ENCODE data around the gene RUSF1. TPM values are rescaled to one million over a fixed set of nuclear protein-coding genes. Genes with fewer than 3 reads are reported as not detected.

RUSF1 gene
- total and polyA plus RNA-seq, 10 of the 15 experiments (the other 5 are each of a cell fraction or from before 2014, with no cell fraction given): 0.20 to 46.3 (median 29.7) TPM

DNA sequence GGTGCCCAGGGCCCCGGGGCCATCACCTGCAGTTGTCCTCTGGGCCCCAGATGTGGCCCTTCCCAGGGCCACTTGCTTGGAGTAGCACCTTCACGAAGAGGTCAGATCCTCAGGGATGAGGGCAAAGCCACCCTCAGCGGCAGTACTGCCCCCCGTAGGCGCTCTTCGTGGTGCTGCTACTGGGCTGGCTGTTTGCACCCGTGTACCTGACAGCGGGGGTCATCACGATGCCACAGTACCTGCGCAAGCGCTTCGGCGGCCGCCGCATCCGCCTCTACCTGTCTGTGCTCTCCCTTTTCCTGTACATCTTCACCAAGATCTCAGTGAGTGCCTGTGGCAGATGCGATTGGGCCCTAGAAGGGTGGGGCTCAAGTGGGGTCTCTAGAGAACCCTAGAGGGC is 22.6 kb downstream of the RUSF1 start:
- Histone ChIP-seq H3K9me3 (replicated peaks; ENCODE audit: control insufficient read depth, insufficient read depth, low read length) (no peaks in the 10 kb centered on the region), H3K79me2 (ENCODE audit: control insufficient read depth, insufficient read depth, low read length) (no peaks in the 10 kb centered on the region), H4K20me1 (ENCODE audit: control insufficient read depth, insufficient read depth) (no peaks in the 10 kb centered on the region), H3K36me3 (ENCODE audit: control insufficient read depth in 2 of 2, insufficient read depth in 2 of 2, low read length in 1 of 2) (no peaks in the 10 kb centered on the region; a peak in 3 of 4 replicates), H3K9ac (ENCODE audit: control insufficient read depth, insufficient read depth, low read length) (no peak overlapping the region), H3K27ac (ENCODE audit: control insufficient read depth, insufficient read depth) (no peak overlapping the region), H3K27me3 (replicated peaks in 1 of 2; ENCODE audit: control insufficient read depth in 2 of 2, insufficient read depth in 2 of 2, low read length in 1 of 2) (peaks cover 0 to 2% of the 10 kb centered on the region in 2 experiments; a peak in 3 of 4 replicates), H3K4me2 (ENCODE audit: control insufficient read depth, insufficient read depth) (no peak overlapping the region), H3K4me1 (ENCODE audit: control insufficient read depth, insufficient read depth, low read length) (0 out of 2 replicates have a peak, but pooled peaks cover 3% of the 10 kb centered on the region), H3K4me3 (no peak overlapping the region), H2AFZ (ENCODE audit: control insufficient read depth, low read depth, low read length) (no peak overlapping the region)
- RAD21 ChIA-PET (ENCODE audit: unreplicated experiment): no interaction called here
- intact Hi-C loops (cut with micrococcal nuclease; ENCODE audit: unreplicated experiment): no loop called here
- SMC1A ChIA-PET (ENCODE audit: uncharacterized antibody, unreplicated experiment): no interaction called here
- ATAC-seq (no peak), DNase-seq (ENCODE audit: low read depth, low spot score) (no peak), FAIRE-seq (no peak)
- in situ Hi-C loops (cut with MboI): no loop called here
- CTCF ChIA-PET: interaction anchor here (1.6 kb wide), 1 partner anchor 15 kb away, joined by 3 read pairs; no protein-coding TSS in a partner anchor
- POLR2A ChIA-PET: interaction anchor here (0.6 kb wide), 1 partner anchor 483 kb away, joined by 3 read pairs; no protein-coding TSS in a partner anchor
- WGBS (ENCODE audit: insufficient coverage, insufficient replicate concordance, low lambda C conversion rate, missing lambda C conversion rate): 74% methylated on average over 17 of the region's 17 CpGs
- no TSS peak for BruUV-seq (replicated peaks)
- TF ChIP-seq, protein P1, sequence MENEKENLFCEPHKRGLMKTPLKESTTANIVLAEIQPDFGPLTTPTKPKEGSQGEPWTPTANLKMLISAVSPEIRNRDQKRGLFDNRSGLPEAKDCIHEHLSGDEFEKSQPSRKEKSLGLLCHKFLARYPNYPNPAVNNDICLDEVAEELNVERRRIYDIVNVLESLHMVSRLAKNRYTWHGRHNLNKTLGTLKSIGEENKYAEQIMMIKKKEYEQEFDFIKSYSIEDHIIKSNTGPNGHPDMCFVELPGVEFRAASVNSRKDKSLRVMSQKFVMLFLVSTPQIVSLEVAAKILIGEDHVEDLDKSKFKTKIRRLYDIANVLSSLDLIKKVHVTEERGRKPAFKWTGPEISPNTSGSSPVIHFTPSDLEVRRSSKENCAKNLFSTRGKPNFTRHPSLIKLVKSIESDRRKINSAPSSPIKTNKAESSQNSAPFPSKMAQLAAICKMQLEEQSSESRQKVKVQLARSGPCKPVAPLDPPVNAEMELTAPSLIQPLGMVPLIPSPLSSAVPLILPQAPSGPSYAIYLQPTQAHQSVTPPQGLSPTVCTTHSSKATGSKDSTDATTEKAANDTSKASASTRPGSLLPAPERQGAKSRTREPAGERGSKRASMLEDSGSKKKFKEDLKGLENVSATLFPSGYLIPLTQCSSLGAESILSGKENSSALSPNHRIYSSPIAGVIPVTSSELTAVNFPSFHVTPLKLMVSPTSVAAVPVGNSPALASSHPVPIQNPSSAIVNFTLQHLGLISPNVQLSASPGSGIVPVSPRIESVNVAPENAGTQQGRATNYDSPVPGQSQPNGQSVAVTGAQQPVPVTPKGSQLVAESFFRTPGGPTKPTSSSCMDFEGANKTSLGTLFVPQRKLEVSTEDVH (IDR thresholded peaks at IDR 0.05; ENCODE audit: low read depth, partially characterized antibody): no peak
- TF ChIP-seq RELA (IDR thresholded peaks at IDR 0.05; ENCODE audit: borderline replicate concordance, partially characterized antibody): no peak
- TF ChIP-seq SREBF2 (IDR thresholded peaks at IDR 0.05; ENCODE audit: low read length): no peak
- TF ChIP-seq, protein P2, sequence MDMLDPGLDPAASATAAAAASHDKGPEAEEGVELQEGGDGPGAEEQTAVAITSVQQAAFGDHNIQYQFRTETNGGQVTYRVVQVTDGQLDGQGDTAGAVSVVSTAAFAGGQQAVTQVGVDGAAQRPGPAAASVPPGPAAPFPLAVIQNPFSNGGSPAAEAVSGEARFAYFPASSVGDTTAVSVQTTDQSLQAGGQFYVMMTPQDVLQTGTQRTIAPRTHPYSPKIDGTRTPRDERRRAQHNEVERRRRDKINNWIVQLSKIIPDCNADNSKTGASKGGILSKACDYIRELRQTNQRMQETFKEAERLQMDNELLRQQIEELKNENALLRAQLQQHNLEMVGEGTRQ (IDR thresholded peaks at IDR 0.05; ENCODE audit: borderline replicate concordance, low read depth, low read length): no peak
- TF ChIP-seq, protein P3, sequence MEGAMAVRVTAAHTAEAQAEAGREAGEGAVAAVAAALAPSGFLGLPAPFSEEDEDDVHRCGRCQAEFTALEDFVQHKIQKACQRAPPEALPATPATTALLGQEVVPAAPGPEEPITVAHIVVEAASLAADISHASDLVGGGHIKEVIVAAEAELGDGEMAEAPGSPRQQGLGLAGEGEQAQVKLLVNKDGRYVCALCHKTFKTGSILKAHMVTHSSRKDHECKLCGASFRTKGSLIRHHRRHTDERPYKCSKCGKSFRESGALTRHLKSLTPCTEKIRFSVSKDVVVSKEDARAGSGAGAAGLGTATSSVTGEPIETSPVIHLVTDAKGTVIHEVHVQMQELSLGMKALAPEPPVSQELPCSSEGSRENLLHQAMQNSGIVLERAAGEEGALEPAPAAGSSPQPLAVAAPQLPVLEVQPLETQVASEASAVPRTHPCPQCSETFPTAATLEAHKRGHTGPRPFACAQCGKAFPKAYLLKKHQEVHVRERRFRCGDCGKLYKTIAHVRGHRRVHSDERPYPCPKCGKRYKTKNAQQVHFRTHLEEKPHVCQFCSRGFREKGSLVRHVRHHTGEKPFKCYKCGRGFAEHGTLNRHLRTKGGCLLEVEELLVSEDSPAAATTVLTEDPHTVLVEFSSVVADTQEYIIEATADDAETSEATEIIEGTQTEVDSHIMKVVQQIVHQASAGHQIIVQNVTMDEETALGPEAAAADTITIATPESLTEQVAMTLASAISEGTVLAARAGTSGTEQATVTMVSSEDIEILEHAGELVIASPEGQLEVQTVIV (IDR thresholded peaks at IDR 0.05; ENCODE audit: borderline replicate concordance, partially characterized antibody): no peak
- TF ChIP-seq ZZZ3 (IDR thresholded peaks at IDR 0.05; ENCODE audit: control insufficient read depth, insufficient read length, low read depth): no peak
- TF ChIP-seq STAT3 (IDR thresholded peaks at IDR 0.05; ENCODE audit: low read depth, low read length): no peak
- no peak for TF ChIP-seq ZNF207 (IDR thresholded peaks at IDR 0.05; ENCODE audit: borderline replicate concordance)
- TF ChIP-seq NFIC (IDR thresholded peaks at IDR 0.05; ENCODE audit: low read depth, low read length): no peak
- no peak for TF ChIP-seq SPI1 (IDR thresholded peaks at IDR 0.05; ENCODE audit: borderline replicate concordance, insufficient read depth, low read depth, low read length)
- TF ChIP-seq, protein P4, sequence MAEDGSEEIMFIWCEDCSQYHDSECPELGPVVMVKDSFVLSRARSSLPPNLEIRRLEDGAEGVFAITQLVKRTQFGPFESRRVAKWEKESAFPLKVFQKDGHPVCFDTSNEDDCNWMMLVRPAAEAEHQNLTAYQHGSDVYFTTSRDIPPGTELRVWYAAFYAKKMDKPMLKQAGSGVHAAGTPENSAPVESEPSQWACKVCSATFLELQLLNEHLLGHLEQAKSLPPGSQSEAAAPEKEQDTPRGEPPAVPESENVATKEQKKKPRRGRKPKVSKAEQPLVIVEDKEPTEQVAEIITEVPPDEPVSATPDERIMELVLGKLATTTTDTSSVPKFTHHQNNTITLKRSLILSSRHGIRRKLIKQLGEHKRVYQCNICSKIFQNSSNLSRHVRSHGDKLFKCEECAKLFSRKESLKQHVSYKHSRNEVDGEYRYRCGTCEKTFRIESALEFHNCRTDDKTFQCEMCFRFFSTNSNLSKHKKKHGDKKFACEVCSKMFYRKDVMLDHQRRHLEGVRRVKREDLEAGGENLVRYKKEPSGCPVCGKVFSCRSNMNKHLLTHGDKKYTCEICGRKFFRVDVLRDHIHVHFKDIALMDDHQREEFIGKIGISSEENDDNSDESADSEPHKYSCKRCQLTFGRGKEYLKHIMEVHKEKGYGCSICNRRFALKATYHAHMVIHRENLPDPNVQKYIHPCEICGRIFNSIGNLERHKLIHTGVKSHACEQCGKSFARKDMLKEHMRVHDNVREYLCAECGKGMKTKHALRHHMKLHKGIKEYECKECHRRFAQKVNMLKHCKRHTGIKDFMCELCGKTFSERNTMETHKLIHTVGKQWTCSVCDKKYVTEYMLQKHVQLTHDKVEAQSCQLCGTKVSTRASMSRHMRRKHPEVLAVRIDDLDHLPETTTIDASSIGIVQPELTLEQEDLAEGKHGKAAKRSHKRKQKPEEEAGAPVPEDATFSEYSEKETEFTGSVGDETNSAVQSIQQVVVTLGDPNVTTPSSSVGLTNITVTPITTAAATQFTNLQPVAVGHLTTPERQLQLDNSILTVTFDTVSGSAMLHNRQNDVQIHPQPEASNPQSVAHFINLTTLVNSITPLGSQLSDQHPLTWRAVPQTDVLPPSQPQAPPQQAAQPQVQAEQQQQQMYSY (CRISPR knock-in tag; IDR thresholded peaks at IDR 0.05): no peak

Data from GM12878 (cell line).